C4-2B (cell line): Measurements from ENCODE around the gene SLC66A3.

Experiments
- ZFX ChIP-seq: fragments of 450-650 bp; IDR thresholded peaks from 2 replicates; pipeline ENCODE4 v1.6.1; 2017
- TF ChIP-seq, protein P1 (sequence below): fragments of 450-650 bp; conservative IDR thresholded peaks from 2 replicates; pipeline ENCODE4 v1.5.1; 2017; ENCODE audit warnings: mild to moderate bottlenecking

DNA sequence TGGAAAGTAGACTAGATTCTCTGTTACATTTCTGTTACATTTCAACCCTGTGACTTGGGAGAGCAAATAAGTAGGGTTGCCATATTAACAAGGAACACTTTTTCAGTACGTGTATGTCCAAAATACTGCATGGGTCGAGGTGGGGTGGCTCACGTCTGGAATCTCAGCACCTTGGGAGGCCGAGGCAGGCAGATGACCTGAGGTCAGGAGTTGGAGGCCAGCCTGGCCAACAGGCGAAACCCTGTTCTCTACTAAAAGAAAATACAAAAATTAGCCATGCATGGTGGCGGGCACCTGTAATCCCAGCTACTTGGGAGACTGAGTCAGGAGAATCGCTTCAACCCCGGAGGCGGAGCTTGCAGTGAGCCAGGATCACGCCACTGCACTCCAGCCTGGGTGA is 11.2 kb downstream of the SLC66A3 start:
- TF ChIP-seq, protein P1, sequence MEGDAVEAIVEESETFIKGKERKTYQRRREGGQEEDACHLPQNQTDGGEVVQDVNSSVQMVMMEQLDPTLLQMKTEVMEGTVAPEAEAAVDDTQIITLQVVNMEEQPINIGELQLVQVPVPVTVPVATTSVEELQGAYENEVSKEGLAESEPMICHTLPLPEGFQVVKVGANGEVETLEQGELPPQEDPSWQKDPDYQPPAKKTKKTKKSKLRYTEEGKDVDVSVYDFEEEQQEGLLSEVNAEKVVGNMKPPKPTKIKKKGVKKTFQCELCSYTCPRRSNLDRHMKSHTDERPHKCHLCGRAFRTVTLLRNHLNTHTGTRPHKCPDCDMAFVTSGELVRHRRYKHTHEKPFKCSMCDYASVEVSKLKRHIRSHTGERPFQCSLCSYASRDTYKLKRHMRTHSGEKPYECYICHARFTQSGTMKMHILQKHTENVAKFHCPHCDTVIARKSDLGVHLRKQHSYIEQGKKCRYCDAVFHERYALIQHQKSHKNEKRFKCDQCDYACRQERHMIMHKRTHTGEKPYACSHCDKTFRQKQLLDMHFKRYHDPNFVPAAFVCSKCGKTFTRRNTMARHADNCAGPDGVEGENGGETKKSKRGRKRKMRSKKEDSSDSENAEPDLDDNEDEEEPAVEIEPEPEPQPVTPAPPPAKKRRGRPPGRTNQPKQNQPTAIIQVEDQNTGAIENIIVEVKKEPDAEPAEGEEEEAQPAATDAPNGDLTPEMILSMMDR, result no peak
- no peak for TF ChIP-seq ZFX
